Measurements from ENCODE around the gene TMEM182. TPM values are rescaled to one million over a fixed set of nuclear protein-coding genes. Genes with fewer than 3 reads are reported as not detected.

The TMEM182 gene
- polyA plus RNA-seq, 1 donor, result 189 TPM

Other genes starting within 250 kb of the TMEM182 start
- gene SLC9A2, start 142.5 kb upstream of the TMEM182 start, polyA plus RNA-seq (ENCODE audit: insufficient read length), result 1.9 TPM